Mesothelial cell of epicardium (in vitro differentiated cells): ENCODE data around the gene CRB2. TPM values are rescaled to one million over a fixed set of nuclear protein-coding genes. Genes with fewer than 3 reads are reported as not detected.

Experiments
- DNase-seq, 2 experiments: peaks; one replicate each; pipeline ENCODE4 v3.0.0; 2021; ENCODE audit warnings: low spot score in 2 of 2; ENCODE audit not compliant: unreplicated experiment in 2 of 2
- H3K27ac Mint-ChIP-seq: 2 replicates; pipeline ENCODE4 v1.8.0; 2021; ENCODE audit warnings: mixed read lengths
- H3K27me3 Mint-ChIP-seq: 2 replicates; pipeline ENCODE4 v1.8.0; 2021; ENCODE audit warnings: low read depth, mixed read lengths
- H3K36me3 Mint-ChIP-seq: 2 replicates; pipeline ENCODE4 v1.8.0; 2021; ENCODE audit warnings: mixed read lengths
- H3K4me1 Mint-ChIP-seq: 2 replicates; pipeline ENCODE4 v1.8.0; 2021; ENCODE audit warnings: mixed read lengths
- H3K4me3 Mint-ChIP-seq: 2 replicates; pipeline ENCODE4 v1.8.0; 2021; ENCODE audit warnings: mild to moderate bottlenecking, moderate library complexity, mixed read lengths
- H3K9me3 Mint-ChIP-seq: 2 replicates; pipeline ENCODE4 v1.8.0; 2021; ENCODE audit warnings: mixed read lengths
- total RNA-seq: library from RNA; stranded (reverse); gene quantifications from 3 replicates; pipeline ENCODE4 v1.2.1, GENCODE V29; 2021
- TF ChIP-seq, protein P1 (sequence below): fragments of 200-600 bp; sonication (generic); IDR thresholded peaks from one replicate; pipeline ENCODE4 v1.5.0; 2021; ENCODE audit warnings: antibody characterized with exemption; ENCODE audit not compliant: unreplicated experiment

Gene CRB2
- total RNA-seq, 1 donor from 2014 or later: 41.0 TPM

DNA sequence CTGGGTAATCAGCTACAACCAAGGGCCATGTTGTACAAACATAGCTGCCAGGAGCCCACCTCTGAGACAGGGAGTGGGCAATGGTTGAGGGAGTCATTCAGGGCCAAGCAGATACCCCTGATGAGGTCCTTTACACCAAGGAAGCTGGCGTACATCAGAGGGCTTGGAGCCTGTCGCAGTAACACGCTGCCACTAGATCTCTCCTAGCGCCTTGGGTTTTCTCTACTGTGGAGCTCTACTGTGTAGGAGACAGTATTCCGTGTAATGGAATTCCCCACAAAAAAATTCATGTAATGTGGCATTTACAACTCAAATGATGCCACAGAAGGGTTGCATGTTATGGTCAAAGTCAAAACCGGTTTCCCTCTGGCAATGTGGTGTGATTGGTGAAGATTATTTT lies 41.4 kb upstream of the CRB2 start:
- TF ChIP-seq, protein P1, sequence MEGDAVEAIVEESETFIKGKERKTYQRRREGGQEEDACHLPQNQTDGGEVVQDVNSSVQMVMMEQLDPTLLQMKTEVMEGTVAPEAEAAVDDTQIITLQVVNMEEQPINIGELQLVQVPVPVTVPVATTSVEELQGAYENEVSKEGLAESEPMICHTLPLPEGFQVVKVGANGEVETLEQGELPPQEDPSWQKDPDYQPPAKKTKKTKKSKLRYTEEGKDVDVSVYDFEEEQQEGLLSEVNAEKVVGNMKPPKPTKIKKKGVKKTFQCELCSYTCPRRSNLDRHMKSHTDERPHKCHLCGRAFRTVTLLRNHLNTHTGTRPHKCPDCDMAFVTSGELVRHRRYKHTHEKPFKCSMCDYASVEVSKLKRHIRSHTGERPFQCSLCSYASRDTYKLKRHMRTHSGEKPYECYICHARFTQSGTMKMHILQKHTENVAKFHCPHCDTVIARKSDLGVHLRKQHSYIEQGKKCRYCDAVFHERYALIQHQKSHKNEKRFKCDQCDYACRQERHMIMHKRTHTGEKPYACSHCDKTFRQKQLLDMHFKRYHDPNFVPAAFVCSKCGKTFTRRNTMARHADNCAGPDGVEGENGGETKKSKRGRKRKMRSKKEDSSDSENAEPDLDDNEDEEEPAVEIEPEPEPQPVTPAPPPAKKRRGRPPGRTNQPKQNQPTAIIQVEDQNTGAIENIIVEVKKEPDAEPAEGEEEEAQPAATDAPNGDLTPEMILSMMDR: no peak
- H3K4me1 Mint-ChIP-seq: peaks cover 34% of the 10 kb centered on the region
- no peaks in the 10 kb centered on the region for H3K9me3 Mint-ChIP-seq
- H3K27me3 Mint-ChIP-seq: no peaks in the 10 kb centered on the region
- H3K36me3 Mint-ChIP-seq: no peaks in the 10 kb centered on the region
- no peak overlapping the region for H3K27ac Mint-ChIP-seq
- no peak overlapping the region for H3K4me3 Mint-ChIP-seq
- no peak for DNase-seq

DNA sequence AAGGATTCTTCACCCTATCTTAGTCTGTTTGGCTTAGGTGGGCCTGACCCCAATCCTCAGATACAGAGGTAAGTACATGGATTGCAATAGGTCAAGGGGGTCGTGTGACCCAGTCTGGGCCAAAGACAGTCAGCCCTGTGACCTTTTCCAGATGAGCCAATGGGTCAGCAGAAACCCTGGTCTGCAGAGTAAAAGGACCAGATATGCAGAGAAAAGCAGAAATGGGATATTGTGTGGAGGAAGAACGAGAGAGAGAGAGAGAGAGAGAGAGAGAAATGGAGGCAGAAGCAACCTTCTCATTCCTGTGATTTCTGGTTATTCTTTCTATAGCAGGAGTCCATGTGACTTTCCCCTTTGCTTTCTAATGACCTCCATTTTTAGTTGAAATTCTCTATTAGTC lies 40.4 kb upstream of the CRB2 start:
- H3K36me3 Mint-ChIP-seq: no peaks in the 10 kb centered on the region
- TF ChIP-seq, protein P1: no peak
- no peak overlapping the region for H3K27ac Mint-ChIP-seq

DNA sequence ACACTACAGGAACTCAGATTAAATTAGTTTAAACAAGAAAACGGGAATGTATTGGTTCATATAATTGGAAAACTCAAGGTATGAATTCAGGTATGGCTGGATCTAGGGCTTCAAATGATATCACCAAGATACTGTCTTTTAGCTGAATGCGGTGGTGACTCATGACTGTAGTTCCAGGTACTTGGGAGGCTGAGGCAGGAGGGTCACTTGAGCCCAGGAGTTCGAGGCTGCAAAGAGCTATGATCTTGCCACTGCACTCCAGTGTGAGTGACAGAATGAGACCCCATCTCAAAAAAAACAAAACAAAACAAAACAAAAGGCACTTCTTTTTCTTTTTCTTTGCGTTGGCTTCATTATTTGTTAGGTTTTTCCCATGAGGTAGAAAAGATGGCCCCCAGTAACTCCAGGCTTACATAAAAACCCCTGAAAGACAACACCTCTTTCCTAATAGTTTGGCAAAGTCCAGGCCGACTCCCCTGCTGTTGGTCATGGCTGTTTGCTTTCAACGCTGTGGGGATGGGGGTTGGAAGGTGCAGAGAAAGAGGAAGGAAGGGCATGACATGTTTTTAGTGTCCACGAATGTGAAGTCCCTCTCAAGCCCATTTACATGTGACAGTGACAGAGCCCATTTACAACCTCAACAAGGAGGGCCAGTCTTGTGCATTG lies 39.8 kb upstream of the CRB2 start:
- Mint-ChIP-seq H3K4me3 (no peak overlapping the region), H3K27me3 (no peaks in the 10 kb centered on the region), H3K9me3 (no peaks in the 10 kb centered on the region)

More for the DNA sequence above, 40.4 kb upstream of the CRB2 start:
- Mint-ChIP-seq H3K27me3 (no peaks in the 10 kb centered on the region), H3K9me3 (no peaks in the 10 kb centered on the region), H3K4me1 (peaks cover 39% of the 10 kb centered on the region), H3K4me3 (no peak overlapping the region)
- no peak for DNase-seq

DNA sequence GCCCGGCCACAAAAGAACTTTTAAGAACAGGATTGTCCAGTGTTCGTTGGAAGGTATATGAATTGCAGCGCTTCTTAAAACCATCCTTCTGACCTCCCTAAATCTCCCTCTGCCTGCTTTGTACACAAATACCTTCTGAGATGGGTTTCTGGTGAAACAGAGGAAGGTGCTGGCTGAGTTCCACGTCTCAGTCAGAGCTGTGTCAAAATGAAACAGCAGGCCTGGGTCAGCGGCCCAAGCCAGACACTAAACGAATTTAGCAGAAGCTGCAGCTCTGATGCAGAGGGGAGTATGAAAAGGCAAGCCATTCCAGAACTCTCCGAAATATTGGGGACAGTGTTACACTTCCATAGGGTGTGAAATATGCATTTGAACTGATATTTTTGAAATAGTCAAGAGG lies 37.8 kb upstream of the CRB2 start:
- Mint-ChIP-seq H3K9me3 (no peaks in the 10 kb centered on the region), H3K27ac (peak overlapping the region; percentile 82), H3K4me1 (peaks cover 33% of the 10 kb centered on the region), H3K36me3 (no peaks in the 10 kb centered on the region), H3K27me3 (no peaks in the 10 kb centered on the region), H3K4me3 (no peak overlapping the region)
- DNase-seq: no peak
- TF ChIP-seq, protein P1: no peak

More for the DNA sequence above, 39.8 kb upstream of the CRB2 start:
- H3K36me3 Mint-ChIP-seq: no peaks in the 10 kb centered on the region
- no peak for DNase-seq
- TF ChIP-seq, protein P1: no peak
- H3K4me1 Mint-ChIP-seq: peaks cover 34% of the 10 kb centered on the region
- H3K27ac Mint-ChIP-seq: no peak overlapping the region

DNA sequence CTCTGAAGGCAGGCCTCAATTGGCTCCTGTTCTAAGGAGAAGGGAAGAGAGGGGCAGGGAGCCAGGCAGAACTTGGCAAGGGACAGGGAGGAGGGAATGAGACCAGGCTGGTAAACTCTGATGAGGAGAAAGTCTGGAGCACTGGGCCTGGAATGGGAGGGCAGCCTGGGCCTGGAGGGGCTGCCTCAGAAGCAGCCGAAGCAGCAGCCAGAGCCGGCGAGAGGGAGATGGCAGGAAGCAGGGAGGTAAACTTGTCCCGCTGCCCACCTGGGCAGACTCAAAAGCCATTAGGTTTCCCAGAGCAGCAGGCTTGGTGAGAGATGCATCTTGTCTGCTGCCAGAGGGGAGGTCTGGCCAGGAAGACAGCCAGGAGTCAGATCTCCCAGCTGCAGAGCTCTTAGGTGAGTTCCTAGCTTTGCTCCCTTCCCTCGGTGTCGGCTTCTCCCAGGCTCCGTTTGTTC lies 37.0 kb upstream of the CRB2 start:
- TF ChIP-seq, protein P1: no peak
- no peak overlapping the region for H3K4me3 Mint-ChIP-seq
- H3K27ac Mint-ChIP-seq: peak overlapping the region; percentile 48
- no peaks in the 10 kb centered on the region for H3K36me3 Mint-ChIP-seq
- no peaks in the 10 kb centered on the region for H3K9me3 Mint-ChIP-seq
- no peaks in the 10 kb centered on the region for H3K27me3 Mint-ChIP-seq
- peaks cover 35% of the 10 kb centered on the region for H3K4me1 Mint-ChIP-seq
- no peak for DNase-seq
